Stomach (tissue), 9 donors: Measurements from ENCODE around the gene RECQL5. TPM values are rescaled to one million over a fixed set of nuclear protein-coding genes. Genes with fewer than 3 reads are reported as not detected.

ENCODE experiments used
- DNase-seq, 2 donors: peaks; one replicate each; pipeline versions ENCODE4 v3.0.0 to v3.0.0-alpha.2; 2013 to 2019
- H3K27ac ChIP-seq, 5 donors: fragments of 200-600 bp in 4 of 5; sonication (generic) in 4 of 5; one replicate each; pipeline ENCODE4 v1.5.1; 2013 to 2019; ENCODE audit warnings: mild to moderate bottlenecking in 1 of 5, moderate library complexity in 1 of 5
- H3K27me3 ChIP-seq, 3 donors: fragments of 200-600 bp; sonication (generic); one replicate each; pipeline ENCODE4 v1.5.1; 2017 to 2019; ENCODE audit warnings: mixed run types in 1 of 3
- H3K36me3 ChIP-seq, 4 donors: fragments of 200-600 bp; sonication (generic); 1 replicate in 3 of 4; 2 replicates in 1 of 4; pipeline ENCODE4 v1.5.1; 2016 to 2019
- H3K4me1 ChIP-seq, 4 donors: fragments of 200-600 bp; sonication (generic); one replicate each; pipeline ENCODE4 v1.5.1; 2016 to 2019
- H3K4me3 ChIP-seq, 4 donors: fragments of 200-600 bp; sonication (generic) in 3 of 4; one replicate each; pipeline ENCODE4 v1.5.1; 2016 to 2019; ENCODE audit warnings: mild to moderate bottlenecking in 1 of 4
- H3K9me3 ChIP-seq, 4 donors: fragments of 200-600 bp; sonication (generic); one replicate each; pipeline ENCODE4 v1.5.1; 2016 to 2019
- CTCF ChIP-seq, 7 experiments: fragments of 450-650 bp in 4 of 7; fragments of 200-600 bp in 3 of 7; sonication (generic) in 3 of 7; IDR thresholded peaks; one replicate each; pipeline ENCODE4 v1.5.1; 2016 to 2019; ENCODE audit warnings: antibody characterized with exemption in 7 of 7, control low read depth in 2 of 7, mild to moderate bottlenecking in 1 of 7
- EP300 ChIP-seq: sonication (generic); formaldehyde crosslinking; IDR thresholded peaks from one replicate; pipeline ENCODE4 v1.6.1; 2017; ENCODE audit warnings: antibody characterized with exemption
- POLR2A ChIP-seq, 4 donors: fragments of 450-650 bp; IDR thresholded peaks; one replicate each; pipeline ENCODE4 v1.6.1; 2016; ENCODE audit warnings: antibody characterized with exemption in 4 of 4, control low read depth in 2 of 4, mild to moderate bottlenecking in 1 of 4, moderate library complexity in 1 of 4
- POLR2AphosphoS5 ChIP-seq, 3 donors: sonication (generic); formaldehyde crosslinking; IDR thresholded peaks; one replicate each; pipeline ENCODE4 v1.6.1; 2016; ENCODE audit warnings: antibody characterized with exemption in 3 of 3
- WGBS, 5 donors: extraction: QIAGEN DNeasy Blood & Tissue Kit in 3 of 5; methylation state at CpG; one replicate each; pipeline versions ENCODE4 v1.1.5 to v1.1.7; 2013 to 2018; 5-methylcytosine and 5-hydroxymethylcytosine counted together
- intact Hi-C: fragments of 100-400 bp; cut with DNase I; formaldehyde crosslinking; loops from one replicate; pipeline ENCODE4 v1.15.1; 2023; ENCODE audit warnings: low total_unique reads
- polyA plus RNA-seq, 3 donors: library from polyadenylated mRNA; stranded (reverse); fragments of 200-250 nt; gene quantifications; one replicate each; pipeline ENCODE4 v1.2.3, GENCODE V29; 2013
- total RNA-seq, 5 donors: library from RNA; depleted of rRNA; stranded (reverse); fragments of >200 nt; gene quantifications; one replicate each; pipeline versions ENCODE4 v1.1.0 to v1.2.3, GENCODE V29; 2014 to 2016
- donor health status: healthy with polysubstance abuse.
- donor health status: Bipolar disorder and iron deficiency.
- donor health status: healthy.

RECQL5 gene
- total and polyA plus RNA-seq, 8 donors: 21.4 to 229 (median 48.7) TPM

GRCh38 chr17:75645501-75645888 is 21.5 kb downstream of the RECQL5 start:
- Histone ChIP-seq H3K4me1 (peaks cover 46 to 67% (median 64%) of the 10 kb centered on the region in 4 donors), H3K27ac (peak overlapping the region; percentile 88 to 96 (median 92)), H3K36me3 (peaks cover 13 to 42% (median 40%) of the 10 kb centered on the region in 4 donors), H3K4me3 (no peak overlapping the region), H3K9me3 (no peaks in the 10 kb centered on the region), H3K27me3 (no peaks in the 10 kb centered on the region)
- DNase-seq: peak; percentile 85 to 93
- intact Hi-C loops: no loop called here
- 26 to 48% (median 42%) methylated on average over 7 of the region's 7 CpGs for WGBS, 5 donors
- TF ChIP-seq EP300: no peak
- TF ChIP-seq POLR2A (IDR thresholded peaks at IDR 0.05): no peak
- no peak for TF ChIP-seq CTCF (IDR thresholded peaks at IDR 0.05)
- TF ChIP-seq POLR2AphosphoS5 (IDR thresholded peaks at IDR 0.05): peak in 2 of 3 donors; percentile 54 to 80

- Histone ChIP-seq H3K27me3 (no peaks in the 10 kb centered on the region), H3K4me1 (peaks cover 59 to 84% (median 80%) of the 10 kb centered on the region in 4 donors), H3K27ac (peak overlapping the region; percentile 88 to 96 (median 91)), H3K9me3 (no peaks in the 10 kb centered on the region), H3K36me3 (peaks cover 0 to 41% (median 24%) of the 10 kb centered on the region in 4 donors), H3K4me3 (no peak overlapping the region)
- intact Hi-C loops: no loop called here
- no peak for TF ChIP-seq POLR2A (IDR thresholded peaks at IDR 0.05)
- no peak for TF ChIP-seq EP300
- no peak for TF ChIP-seq POLR2AphosphoS5 (IDR thresholded peaks at IDR 0.05)
- no peak for TF ChIP-seq CTCF (IDR thresholded peaks at IDR 0.05)
- DNase-seq: no peak
- WGBS, 5 donors: 72 to 89% (median 81%) methylated on average over 7 of the region's 7 CpGs
These were observed 23.3 kb downstream of the RECQL5 start for GRCh38 chr17:75643643-75644017.

GRCh38 chr17:75642784-75643642 is 23.9 kb downstream of the RECQL5 start:
- H3K27ac ChIP-seq: peak overlapping the region; percentile 88 to 96 (median 91)
- intact Hi-C loops: no loop called here
- H3K36me3 ChIP-seq: peaks cover 0 to 41% (median 22%) of the 10 kb centered on the region in 4 donors
- H3K27me3 ChIP-seq: no peaks in the 10 kb centered on the region
- peaks cover 59 to 89% (median 81%) of the 10 kb centered on the region in 4 donors for H3K4me1 ChIP-seq
- no peaks in the 10 kb centered on the region for H3K9me3 ChIP-seq
- 36 to 75% (median 48%) methylated on average over 16 to 17 of the region's 17 CpGs for WGBS, 5 donors
- H3K4me3 ChIP-seq: no peak overlapping the region
- TF ChIP-seq CTCF (IDR thresholded peaks at IDR 0.05) (no peak), POLR2A (IDR thresholded peaks at IDR 0.05) (no peak), POLR2AphosphoS5 (IDR thresholded peaks at IDR 0.05) (peak in 2 of 3 donors; percentile 59 to 60), EP300 (no peak)
- peak; percentile 74 to 84 for DNase-seq

GRCh38 chr17:75642182-75642783 is 24.7 kb downstream of the RECQL5 start:
- peak; percentile 60 to 85 for DNase-seq
- Histone ChIP-seq H3K36me3 (peaks cover 0 to 39% (median 19%) of the 10 kb centered on the region in 4 donors), H3K4me3 (no peak overlapping the region), H3K27me3 (no peaks in the 10 kb centered on the region), H3K4me1 (peaks cover 63 to 91% (median 84%) of the 10 kb centered on the region in 4 donors), H3K9me3 (no peaks in the 10 kb centered on the region), H3K27ac (peak overlapping the region; percentile 88 to 96 (median 91))
- intact Hi-C loops: no loop called here
- TF ChIP-seq CTCF (IDR thresholded peaks at IDR 0.05) (no peak), POLR2AphosphoS5 (IDR thresholded peaks at IDR 0.05) (peak in 2 of 3 donors; percentile 26 to 37)
- WGBS, 5 donors: 50 to 65% (median 54%) methylated on average over 7 of the region's 7 CpGs
